HS-5 (cell line): ENCODE results near the gene PTS.

ENCODE experiments used
- DNase-seq: peaks from one replicate; pipeline ENCODE4 v3.0.0-alpha.2; 2012; ENCODE audit warnings: low read depth

The PTS gene

GRCh38 chr11:112265659-112266409 is 39.6 kb downstream of the PTS start:
- DNase-seq = no peak

GRCh38 chr11:112266410-112266778 is 40.2 kb downstream of the PTS start:
- DNase-seq = no peak

GRCh38 chr11:112267188-112267591 is 41.0 kb downstream of the PTS start:
- no peak for DNase-seq

- no peak for DNase-seq
Measured at GRCh38 chr11:112268406-112268805, 42.2 kb downstream of the PTS start.

GRCh38 chr11:112269139-112269538 is 42.9 kb downstream of the PTS start:
- DNase-seq = no peak

- no peak for DNase-seq
Measured at GRCh38 chr11:112270551-112271180, 44.4 kb downstream of the PTS start.

- no peak for DNase-seq
Measured at GRCh38 chr11:112271242-112271641, 45.0 kb downstream of the PTS start.

GRCh38 chr11:112273066-112273465 is 46.8 kb downstream of the PTS start:
- DNase-seq = no peak

- no peak for DNase-seq
Measured at GRCh38 chr11:112274007-112274783, 48.0 kb downstream of the PTS start.

GRCh38 chr11:112277029-112277428 is 50.8 kb downstream of the PTS start:
- DNase-seq = no peak

GRCh38 chr11:112277941-112278340 is 51.7 kb downstream of the PTS start:
- no peak for DNase-seq

GRCh38 chr11:112278803-112279202 is 52.6 kb downstream of the PTS start:
- no peak for DNase-seq

GRCh38 chr11:112279901-112280267 is 53.7 kb downstream of the PTS start:
- no peak for DNase-seq

- no peak for DNase-seq
Measured at GRCh38 chr11:112280268-112281126, 54.3 kb downstream of the PTS start.

- DNase-seq = no peak
Measured at GRCh38 chr11:112281726-112282125, 55.5 kb downstream of the PTS start.
